PFSK-1 (cell line): ENCODE measurements around the gene EXOC6.

Experiments used
- POLR2AphosphoS5 ChIP-seq: IDR thresholded peaks from 2 replicates; pipeline ENCODE4 v1.6.1; 2012; ENCODE audit warnings: low read depth, mild to moderate bottlenecking, control low read depth, low read length, moderate library complexity
- SIN3A ChIP-seq: IDR thresholded peaks from 2 replicates; pipeline ENCODE4 v1.6.1; 2012; ENCODE audit warnings: mild to moderate bottlenecking, low read length, moderate library complexity, borderline replicate concordance; ENCODE audit not compliant: insufficient read depth
- TF ChIP-seq, protein P1 (sequence below), 2 experiments: IDR thresholded peaks; 2 replicates each; pipeline versions ENCODE4 v1.6.1 to v1.8.0; 2011 to 2012; ENCODE audit warnings: low read depth in 2 of 2, low read length in 2 of 2, control low read depth in 1 of 2, inconsistent platforms in 1 of 2, mild to moderate bottlenecking in 1 of 2, moderate library complexity in 1 of 2; ENCODE audit not compliant: insufficient read depth in 1 of 2

DNA sequence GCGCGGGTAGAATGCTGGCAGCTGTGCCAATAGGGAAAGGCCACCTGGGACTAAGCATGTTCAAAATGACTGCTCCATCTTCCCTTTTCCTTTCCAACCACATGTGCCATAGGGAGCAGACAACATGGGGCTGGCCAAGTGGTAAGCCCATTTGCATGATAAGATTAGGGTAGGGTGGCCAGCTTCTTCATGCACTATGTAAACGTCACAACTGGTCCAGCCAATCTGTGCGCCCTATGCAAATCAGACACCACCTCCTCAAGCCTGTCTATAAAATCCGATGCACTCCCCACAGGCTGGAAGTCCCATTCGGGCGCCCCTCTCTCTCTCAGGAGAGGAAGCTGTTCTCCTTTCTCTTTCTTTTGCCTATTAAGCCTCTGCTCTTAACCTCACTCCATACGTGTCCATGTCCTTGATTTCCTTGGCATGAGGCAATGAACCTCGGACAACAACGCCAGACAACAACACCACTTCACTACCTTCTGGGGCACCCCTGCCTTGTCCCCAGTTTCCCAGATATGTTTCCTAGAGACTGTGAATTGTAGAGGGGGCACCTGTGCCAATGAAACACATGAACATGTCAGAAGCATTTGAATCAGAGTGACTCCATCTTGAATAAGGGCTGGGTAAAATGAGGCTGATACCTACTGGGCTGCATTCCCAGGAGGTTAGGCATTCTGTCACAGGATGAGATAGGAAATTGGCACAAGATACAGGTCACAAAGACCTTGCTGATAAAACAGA lies 19.1 kb upstream of the EXOC6 start:
- TF ChIP-seq SIN3A (no peak), POLR2AphosphoS5 (no peak)
- TF ChIP-seq, protein P1, sequence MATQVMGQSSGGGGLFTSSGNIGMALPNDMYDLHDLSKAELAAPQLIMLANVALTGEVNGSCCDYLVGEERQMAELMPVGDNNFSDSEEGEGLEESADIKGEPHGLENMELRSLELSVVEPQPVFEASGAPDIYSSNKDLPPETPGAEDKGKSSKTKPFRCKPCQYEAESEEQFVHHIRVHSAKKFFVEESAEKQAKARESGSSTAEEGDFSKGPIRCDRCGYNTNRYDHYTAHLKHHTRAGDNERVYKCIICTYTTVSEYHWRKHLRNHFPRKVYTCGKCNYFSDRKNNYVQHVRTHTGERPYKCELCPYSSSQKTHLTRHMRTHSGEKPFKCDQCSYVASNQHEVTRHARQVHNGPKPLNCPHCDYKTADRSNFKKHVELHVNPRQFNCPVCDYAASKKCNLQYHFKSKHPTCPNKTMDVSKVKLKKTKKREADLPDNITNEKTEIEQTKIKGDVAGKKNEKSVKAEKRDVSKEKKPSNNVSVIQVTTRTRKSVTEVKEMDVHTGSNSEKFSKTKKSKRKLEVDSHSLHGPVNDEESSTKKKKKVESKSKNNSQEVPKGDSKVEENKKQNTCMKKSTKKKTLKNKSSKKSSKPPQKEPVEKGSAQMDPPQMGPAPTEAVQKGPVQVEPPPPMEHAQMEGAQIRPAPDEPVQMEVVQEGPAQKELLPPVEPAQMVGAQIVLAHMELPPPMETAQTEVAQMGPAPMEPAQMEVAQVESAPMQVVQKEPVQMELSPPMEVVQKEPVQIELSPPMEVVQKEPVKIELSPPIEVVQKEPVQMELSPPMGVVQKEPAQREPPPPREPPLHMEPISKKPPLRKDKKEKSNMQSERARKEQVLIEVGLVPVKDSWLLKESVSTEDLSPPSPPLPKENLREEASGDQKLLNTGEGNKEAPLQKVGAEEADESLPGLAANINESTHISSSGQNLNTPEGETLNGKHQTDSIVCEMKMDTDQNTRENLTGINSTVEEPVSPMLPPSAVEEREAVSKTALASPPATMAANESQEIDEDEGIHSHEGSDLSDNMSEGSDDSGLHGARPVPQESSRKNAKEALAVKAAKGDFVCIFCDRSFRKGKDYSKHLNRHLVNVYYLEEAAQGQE (IDR thresholded peaks at IDR 0.05; ENCODE audit: insufficient read depth in 1 of 2, low read depth in 2 of 2, low read length in 2 of 2), result no peak
